ENCODE measurements around the gene FBLN5.

DNA sequence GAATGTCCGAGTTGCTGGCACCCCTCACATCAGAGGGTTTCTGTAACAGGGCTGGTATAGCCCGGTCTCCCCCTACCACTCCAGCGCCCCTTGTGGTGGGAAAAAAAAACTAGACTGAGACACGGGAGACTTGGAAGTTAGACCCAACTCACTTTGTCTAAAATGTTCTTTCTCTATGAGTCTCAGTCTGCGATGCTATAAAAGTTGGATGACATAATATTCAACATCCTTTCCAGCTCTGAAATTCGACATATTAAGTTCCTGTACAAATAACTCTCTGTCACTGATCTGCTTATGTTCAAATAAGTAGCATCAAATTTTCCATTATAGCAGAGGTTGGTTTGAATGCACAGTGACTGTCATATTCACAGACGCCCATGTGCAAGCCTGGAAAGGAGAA lies 54.5 kb downstream of the FBLN5 start:
- TF ChIP-seq EZH2 (IDR thresholded peaks at IDR 0.05) (no peak), JUND (IDR thresholded peaks at IDR 0.05) (no peak), EGR1 (IDR thresholded peaks at IDR 0.05; ENCODE audit: low read depth) (no peak), SRF (IDR thresholded peaks at IDR 0.05; ENCODE audit: low read depth) (no peak), YY1 (IDR thresholded peaks at IDR 0.05; ENCODE audit: extremely low read depth, insufficient replicate concordance, low read depth, low read length) (no peak)
- TF ChIP-seq, protein P1, sequence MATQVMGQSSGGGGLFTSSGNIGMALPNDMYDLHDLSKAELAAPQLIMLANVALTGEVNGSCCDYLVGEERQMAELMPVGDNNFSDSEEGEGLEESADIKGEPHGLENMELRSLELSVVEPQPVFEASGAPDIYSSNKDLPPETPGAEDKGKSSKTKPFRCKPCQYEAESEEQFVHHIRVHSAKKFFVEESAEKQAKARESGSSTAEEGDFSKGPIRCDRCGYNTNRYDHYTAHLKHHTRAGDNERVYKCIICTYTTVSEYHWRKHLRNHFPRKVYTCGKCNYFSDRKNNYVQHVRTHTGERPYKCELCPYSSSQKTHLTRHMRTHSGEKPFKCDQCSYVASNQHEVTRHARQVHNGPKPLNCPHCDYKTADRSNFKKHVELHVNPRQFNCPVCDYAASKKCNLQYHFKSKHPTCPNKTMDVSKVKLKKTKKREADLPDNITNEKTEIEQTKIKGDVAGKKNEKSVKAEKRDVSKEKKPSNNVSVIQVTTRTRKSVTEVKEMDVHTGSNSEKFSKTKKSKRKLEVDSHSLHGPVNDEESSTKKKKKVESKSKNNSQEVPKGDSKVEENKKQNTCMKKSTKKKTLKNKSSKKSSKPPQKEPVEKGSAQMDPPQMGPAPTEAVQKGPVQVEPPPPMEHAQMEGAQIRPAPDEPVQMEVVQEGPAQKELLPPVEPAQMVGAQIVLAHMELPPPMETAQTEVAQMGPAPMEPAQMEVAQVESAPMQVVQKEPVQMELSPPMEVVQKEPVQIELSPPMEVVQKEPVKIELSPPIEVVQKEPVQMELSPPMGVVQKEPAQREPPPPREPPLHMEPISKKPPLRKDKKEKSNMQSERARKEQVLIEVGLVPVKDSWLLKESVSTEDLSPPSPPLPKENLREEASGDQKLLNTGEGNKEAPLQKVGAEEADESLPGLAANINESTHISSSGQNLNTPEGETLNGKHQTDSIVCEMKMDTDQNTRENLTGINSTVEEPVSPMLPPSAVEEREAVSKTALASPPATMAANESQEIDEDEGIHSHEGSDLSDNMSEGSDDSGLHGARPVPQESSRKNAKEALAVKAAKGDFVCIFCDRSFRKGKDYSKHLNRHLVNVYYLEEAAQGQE (IDR thresholded peaks at IDR 0.05; ENCODE audit: low read depth), result no peak
- TF ChIP-seq, protein P2, sequence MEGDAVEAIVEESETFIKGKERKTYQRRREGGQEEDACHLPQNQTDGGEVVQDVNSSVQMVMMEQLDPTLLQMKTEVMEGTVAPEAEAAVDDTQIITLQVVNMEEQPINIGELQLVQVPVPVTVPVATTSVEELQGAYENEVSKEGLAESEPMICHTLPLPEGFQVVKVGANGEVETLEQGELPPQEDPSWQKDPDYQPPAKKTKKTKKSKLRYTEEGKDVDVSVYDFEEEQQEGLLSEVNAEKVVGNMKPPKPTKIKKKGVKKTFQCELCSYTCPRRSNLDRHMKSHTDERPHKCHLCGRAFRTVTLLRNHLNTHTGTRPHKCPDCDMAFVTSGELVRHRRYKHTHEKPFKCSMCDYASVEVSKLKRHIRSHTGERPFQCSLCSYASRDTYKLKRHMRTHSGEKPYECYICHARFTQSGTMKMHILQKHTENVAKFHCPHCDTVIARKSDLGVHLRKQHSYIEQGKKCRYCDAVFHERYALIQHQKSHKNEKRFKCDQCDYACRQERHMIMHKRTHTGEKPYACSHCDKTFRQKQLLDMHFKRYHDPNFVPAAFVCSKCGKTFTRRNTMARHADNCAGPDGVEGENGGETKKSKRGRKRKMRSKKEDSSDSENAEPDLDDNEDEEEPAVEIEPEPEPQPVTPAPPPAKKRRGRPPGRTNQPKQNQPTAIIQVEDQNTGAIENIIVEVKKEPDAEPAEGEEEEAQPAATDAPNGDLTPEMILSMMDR (IDR thresholded peaks at IDR 0.05 in 2 of 3, conservative IDR thresholded peaks at IDR 0.05 in 1 of 3; ENCODE audit: borderline replicate concordance in 1 of 3, insufficient read depth in 1 of 3, low read depth in 2 of 3, low read length in 2 of 3), result peak; percentile 34 to 83 (median 82); a peak in 5 of 6 replicates
- TF ChIP-seq, protein P3, sequence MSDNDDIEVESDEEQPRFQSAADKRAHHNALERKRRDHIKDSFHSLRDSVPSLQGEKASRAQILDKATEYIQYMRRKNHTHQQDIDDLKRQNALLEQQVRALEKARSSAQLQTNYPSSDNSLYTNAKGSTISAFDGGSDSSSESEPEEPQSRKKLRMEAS (IDR thresholded peaks at IDR 0.05), result no peak
